Stimulated activated CD4-positive, alpha-beta T cell treated with anti-CD3 and anti-CD28 coated beads, Interleukin-2, amount 100 ng/mL, for 24 hours (primary cell): ENCODE results near the gene VPS9D1.

Experiments
- DNase-seq, 2 donors: peaks; one replicate each; pipeline ENCODE4 v3.0.0-alpha.2; 2020

VPS9D1 gene

DNA sequence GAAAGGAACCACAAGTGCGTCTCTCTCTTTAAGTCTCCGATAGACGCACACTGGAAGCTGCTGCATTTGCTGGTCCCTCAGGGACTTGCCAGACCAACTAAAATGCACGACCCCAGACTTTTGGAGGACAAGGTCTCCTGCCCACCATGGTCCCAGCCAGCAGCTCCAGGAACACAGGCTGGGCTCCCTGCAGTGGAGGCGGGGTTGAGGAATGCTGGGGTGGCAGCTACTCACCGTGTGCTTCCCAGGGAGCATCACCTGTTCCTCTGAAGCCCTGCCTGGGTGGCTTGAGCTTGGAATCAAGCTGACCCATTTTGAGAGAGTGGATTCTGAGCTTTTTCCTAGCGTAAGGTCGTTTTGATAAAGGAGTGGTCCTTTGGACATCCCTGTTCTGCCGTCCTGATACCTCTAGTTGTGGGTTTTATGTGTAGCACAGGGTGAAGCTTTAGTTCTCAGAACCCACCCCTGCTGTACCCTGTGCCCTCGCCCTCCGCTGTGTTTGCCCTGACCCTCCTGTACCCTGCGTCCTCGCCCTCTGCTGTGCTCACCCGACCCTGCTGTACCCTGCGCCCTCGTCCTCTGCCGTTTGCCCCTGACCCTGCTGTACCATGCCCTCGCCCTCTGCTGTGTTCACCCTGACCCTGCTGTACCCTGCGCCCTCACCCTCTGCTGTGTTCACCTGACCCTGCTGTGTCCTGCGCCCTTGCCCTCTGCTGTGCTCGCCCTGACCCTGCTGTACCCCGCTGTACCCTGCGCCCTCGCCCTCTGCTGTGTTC, 11.6 kb upstream of the VPS9D1 start:
- no peak for DNase-seq

DNA sequence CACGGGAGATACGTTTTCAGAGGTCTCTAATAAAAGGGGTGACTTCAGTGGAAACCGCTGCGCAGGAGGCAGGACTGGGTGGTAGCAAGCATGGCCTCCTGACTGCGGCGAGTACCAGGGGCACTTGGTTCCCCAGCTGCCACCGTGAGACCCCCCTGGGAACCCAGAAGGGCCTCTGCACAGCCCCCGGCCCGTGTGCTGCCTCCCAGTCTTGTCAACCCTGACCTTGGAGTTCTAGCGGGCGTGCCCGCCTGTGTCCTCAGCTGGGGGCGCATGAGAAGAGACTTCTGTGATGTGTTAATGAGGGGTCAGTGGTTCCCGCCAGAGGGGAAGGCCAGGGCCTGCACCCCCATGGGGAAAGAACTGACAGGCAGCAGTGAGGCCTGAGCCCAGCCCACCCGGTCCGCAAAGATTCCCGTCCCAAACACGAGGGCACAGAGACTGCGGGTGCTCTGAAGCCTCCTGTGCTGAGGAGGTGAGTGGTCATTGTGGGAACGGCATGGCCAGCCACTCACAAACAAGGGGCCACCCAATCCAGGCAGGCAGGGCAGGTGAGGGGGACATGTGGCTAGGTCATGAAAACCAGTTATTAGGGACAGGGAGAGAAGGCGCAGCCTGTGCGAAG, 10.0 kb upstream of the VPS9D1 start:
- DNase-seq: no peak

DNA sequence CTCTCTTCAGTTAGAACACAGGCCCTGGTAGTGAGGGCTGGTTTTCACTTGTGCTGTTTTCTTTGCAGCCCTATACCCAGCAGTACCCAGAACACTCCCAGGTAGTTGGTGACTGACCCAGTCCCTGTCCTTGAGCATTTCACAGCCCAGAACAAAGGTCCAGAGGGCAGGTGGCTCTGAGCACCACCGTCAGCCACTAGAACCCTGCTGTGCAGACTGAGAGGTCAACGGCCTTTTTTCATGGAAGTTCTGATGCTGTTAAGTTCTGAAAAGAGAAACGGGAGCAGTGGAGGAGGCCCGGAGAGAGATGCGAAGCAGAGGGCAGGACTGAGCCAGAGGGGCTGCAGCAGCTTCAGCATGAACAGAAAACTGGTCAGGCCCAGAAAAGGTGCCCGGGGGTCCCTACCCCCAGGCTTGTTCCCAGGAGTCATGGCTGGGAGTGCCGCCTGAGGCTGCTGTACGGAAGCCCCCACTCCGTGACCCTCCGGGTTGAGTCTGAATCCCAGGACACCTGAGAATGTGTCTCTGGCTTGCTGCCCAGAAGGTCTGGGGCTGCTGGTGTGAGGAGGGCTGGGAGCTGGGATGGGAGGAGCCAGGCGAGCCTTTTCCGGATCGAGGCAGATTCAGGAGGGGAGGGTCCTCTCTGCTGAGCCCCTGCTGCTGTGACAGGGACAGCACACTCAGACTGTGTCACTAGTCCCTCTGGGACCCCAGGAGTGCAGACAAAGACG, 9.3 kb upstream of the VPS9D1 start:
- DNase-seq: no peak

DNA sequence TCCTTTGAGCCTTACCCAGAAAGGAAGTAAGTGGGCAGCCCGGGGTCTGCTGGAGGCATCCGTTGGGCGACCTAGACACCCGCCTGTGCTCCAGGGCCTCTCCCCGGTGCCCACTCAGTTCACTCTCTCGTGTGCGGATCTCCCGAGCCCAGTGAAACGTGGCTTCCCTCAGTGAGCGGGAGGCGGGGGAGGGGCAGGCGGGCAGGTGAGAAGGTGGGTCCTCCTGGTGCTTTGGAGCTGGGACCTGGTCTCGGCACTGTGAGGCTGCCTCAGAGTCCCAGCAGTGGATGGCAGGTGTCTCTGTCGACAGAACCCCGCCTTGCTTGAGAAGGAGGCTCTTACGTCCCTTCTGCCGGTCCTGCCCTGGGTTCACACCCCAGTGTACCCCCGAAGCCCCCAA, 8.6 kb upstream of the VPS9D1 start:
- DNase-seq: no peak

DNA sequence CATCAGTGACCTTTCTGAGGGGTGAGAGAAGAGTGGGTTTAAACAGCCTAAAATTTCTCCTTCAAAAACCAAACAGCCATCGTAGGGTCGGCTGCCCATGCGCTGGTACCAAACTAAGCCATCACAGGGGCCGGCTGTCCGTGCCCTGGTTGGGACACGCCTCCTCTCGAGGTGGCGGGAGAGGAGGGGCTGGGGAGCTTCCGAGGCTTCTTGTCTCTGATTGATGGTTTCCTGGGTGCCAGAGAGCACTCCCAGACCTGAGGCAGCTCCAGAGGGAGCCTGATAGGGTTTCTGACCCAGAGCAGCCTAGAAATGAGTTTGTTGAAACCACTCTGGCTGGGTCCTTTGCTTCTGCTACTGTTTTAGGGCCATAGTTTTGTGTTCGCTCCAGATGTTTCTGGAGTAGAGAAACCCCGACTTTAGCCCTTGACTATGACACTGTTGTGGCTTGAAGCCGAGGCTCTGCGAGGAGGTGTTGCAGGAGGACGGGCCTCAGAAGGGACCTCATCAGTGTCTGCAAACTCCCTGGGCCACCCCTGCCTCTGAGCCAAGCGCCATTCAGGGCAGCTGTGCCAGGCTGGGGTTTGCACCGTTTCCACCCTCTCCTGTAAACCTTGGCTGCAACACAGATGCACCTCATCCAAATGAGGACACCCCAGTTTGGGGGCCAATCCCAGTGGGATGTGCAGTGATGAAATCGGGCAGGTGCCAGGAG, 6.9 kb upstream of the VPS9D1 start:
- DNase-seq: no peak

DNA sequence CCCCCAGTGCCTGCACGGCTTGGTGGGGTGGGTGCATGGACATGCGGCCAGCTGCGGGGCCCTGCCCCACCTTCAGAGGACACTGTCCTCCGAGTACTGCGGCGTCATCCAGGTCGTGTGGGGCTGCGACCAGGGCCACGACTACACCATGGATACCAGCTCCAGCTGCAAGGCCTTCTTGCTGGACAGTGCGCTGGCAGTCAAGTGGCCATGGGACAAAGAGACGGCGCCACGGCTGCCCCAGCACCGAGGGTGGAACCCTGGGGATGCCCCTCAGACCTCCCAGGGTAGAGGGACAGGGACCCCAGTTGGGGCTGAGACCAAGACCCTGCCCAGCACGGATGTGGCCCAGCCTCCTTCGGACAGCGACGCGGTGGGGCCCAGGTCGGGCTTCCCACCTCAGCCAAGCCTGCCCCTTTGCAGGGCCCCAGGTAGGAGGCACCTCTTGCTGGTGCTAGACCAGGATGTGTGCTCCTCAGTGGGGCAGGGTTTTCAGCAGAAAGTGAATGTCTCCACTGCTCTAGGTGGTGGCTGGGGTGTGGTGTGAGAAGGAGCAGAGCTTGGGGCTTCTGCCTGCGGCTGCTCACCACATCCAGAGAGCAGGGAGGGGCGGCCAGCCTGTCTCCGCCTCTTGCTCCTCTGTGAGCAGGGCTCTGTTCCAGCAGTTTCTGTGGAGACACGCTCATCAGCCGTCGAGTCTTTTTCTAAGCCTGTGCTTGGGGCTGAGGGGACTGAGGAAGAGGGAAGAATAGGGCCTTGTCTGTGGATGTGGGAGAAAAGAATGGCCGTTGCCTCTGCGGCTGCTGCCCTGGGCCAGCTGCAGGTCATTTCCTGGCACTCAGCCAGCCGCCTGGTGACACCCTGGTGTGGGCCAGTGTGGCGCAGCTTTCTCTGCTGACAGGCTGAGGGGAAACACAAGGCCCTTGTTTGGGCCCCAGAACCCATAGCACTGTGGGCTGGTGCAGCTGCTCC, 2.9 kb upstream of the VPS9D1 start:
- peak; percentile 69 to 73 for DNase-seq

DNA sequence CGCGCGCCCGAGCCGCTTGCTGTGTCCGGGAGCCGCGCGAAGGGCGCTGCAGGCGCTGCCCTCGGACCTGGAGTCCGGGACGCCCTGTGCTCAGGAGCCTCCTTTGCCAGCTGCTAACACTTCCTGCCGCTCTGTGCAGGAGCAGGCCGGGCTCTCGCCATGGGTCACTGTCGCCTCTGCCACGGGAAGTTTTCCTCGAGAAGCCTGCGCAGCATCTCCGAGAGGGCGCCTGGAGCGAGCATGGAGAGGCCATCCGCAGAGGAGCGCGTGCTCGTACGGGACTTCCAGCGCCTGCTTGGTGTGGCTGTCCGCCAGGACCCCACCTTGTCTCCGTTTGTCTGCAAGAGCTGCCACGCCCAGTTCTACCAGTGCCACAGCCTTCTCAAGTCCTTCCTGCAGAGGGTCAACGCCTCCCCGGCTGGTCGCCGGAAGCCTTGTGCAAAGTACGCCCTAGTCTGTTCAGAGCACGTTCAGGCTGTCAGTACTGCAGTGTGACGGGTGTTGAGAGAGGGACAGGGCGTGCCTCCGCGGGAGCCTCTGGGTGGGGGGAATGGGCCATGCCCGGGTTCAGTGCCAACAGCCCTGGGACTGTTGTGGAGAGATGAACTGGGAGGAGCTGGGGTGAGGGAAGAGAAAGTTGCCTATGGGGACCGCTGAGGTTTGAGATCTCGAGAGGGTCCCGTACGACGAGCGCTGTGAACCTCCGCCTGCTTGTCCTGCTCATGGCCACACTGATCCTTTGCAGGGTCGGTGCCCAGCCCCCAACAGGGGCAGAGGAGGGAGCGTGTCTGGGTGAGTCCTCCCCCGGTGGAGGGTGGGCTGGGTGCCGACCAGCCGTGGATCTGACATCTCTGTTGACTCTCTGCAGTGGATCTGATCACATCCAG, 1.9 kb upstream of the VPS9D1 start:
- peak; percentile 70 to 72 for DNase-seq

DNA sequence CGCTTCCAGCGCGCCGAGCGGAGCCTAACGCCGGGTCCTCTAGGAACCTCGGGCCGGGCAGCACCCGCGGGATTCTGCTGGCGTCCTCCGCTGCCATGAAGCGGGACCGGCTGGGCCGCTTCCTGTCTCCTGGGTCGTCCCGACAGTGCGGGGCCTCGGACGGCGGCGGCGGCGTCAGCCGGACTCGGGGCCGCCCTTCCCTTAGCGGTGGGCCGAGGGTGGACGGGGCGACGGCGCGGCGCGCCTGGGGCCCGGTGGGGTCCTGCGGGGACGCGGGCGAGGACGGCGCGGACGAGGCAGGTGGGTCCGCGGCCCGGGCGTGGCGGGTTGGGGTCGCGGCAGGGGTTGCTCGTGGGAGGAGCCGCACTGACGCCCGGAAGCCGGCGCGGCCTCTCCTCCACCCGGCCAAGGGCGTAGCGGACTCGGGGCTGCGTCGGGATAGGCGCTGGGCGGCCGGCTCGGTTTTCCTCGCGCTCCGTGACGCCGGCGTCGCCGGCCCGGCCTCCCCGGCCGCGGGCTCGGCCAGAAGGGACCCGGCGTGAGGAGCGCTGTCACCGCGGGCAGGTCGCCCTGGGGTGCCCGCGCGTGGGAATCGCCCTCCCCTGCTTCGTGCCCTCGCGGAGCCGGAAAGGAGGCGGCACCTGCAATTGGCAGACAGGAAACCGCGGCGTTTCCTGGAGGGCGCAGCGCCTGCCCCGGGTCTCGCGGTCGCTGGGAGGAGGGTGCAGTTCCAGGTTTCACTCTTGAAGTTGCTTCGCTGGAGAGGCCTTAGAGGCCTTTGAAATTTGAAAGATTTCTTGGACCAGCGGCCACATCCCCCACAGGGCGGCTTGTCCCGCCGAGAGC, 1.1 kb upstream of the VPS9D1 start:
- peak; percentile 82 for DNase-seq

DNA sequence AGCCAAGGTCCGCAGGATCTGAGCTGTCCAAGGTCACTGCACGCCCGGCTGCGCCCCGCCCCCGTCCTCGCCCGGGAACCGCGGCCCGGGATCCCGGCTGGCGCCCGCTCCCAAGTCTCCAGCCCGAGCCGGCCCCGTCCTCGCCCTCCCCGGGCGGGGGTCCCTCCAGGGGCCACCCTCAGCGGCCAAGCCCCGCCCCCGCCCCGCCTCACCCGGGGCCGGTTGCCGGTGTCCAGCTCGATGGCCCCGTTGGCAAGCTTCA, 216 bp downstream of the VPS9D1 start:
- no peak for DNase-seq

DNA sequence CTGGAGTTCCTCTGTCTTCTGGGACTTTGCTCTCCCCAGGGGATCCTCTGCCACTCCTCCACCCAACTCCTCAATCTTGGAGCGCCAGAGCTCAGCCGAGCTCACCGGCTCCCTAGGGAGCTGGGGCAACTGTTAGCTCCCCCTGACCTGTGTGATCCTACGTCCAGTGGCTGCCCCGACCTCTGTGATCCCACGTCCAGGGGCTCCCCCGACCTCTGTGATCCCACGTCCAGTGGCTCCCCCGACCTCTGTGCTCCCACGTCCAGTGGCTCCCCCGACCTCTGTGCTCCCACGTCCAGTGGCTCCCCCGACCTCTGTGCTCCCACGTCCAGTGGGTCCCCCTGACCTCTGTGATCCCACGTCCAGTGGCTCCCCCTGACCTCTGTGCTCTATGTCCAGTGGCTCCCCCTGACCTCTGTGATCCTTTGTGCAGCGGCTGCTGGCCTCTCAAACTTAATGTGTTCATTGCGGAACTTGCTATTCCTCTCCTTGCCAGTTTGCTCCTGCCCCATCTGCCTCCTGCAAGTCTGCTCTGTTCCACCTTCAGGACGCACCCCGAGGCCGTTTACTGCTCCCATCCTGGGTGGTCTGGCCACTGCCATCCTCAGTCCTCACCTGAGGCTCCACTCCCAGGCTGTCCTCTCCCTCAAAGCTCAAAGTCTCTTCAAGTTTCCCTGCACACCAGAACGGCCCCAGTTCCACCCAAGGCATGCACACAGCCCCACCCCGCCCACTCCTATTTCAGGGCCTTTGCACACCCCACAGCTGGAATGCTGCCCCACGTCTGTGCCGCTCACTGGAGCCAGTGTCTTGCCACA, 2.8 kb downstream of the VPS9D1 start:
- DNase-seq: no peak

DNA sequence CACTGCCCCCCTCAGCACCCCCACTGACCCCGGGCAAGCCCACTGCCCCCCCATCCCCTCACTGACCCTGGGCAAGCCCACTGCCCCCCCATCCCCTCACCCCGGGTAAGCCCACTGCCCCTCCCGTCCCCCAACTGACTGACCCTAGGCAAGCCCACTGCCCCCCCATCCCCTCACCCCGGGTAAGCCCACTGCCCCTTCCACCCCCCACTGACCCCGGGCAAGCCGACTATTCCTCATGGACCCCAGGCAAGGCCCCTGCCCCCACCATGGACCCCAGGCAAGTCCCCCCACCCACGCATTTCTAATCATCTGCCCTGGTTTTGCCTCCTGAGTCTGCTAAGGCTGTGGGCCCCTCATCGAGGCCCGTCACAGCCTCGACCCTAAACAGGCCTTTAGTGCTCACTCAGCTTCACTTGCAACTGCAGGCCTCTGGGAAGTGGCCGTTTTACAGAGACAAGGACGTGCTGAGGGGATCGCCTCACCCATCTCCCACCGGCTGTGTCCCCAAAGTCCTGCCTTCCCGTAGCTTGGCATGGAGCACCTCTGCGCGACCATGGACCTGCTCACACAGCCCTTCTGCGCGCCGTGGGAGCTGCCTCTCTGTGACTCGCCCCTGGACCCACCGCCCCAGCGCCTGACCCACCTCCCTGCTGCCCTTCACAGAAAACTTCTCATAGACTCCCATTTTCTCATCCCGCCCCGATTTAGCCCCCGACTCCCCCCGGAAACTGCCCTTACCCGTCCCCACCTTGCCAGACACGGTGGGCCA, 3.6 kb downstream of the VPS9D1 start:
- DNase-seq: no peak

DNA sequence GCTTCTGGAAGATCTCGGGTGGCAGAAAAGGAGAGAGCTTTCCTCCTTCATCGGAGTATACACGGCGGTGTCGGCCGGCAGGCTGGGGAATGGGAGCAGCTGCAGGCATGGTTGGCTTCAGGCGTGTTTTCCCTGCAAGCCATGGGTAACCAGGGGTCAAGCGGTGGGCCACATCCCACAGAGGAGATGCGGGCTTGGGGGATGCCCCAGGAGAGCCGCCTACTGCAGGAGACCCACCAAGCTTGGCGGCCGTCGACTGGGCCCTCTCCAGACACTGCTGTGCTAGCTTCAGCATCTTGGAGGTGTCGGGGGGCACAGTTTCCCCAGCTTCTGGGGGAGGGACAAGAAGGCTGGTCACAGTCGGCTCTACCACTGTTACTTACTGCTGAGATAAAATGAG, 4.2 kb downstream of the VPS9D1 start:
- DNase-seq: no peak

DNA sequence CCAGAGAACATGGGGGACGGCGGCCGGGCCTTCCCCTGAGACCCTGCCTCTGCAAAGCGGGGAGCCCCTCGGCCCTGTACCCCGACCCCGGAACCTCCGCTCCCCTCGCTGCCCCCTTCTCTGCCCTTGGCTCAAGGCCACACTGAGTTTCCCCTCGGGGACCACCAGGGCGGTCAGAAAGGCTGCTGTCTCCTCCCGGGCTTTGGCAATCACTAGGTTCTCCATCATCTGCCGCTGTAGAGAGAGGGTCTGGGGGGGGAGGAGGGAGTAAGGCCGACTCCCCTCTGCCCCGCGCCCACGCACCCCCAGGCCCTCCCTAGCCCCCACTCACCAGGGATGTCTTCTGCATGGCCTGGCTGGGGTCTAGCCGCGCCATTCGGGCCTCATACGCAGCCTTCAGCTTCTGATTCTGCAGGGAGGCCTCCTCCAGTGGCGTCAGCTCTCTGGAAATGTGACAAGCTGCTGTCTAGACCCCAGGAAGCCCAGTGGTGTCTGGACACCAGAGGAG, 8.4 kb downstream of the VPS9D1 start:
- no peak for DNase-seq

DNA sequence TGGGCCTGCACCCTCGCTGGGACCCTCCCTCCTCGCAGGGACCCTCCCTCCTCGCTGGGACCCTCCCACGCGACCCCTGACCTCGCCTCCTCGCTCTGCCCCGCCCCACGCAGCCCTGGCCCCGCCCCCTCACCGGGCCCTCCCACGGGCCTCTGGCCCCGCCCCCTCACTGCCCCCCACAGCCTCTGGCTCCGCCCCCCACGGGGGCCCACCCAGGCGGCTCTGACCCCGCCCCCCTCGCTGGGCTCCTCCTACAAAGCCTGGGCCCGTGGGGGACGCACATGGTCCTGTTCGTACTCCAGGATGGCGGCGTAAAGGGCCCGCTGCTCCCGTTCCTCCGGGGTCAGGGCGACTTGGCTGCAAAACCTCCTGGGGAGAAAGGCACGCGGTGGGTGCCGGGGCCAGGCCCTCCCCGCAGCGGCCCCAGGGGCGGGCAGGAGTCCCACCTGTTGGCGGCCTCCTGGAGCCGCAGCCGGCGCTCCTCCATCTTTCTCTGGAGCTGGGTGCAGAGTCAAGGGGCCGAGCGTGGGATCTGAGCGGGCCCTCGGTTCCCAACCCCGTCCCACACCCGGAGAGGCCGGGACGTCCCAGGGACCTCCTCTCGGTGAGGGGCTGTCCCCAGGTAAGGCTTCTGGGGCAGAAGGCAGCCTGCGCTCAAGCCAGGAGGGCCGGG, 9.0 kb downstream of the VPS9D1 start:
- peak; percentile 80 to 87 for DNase-seq

DNA sequence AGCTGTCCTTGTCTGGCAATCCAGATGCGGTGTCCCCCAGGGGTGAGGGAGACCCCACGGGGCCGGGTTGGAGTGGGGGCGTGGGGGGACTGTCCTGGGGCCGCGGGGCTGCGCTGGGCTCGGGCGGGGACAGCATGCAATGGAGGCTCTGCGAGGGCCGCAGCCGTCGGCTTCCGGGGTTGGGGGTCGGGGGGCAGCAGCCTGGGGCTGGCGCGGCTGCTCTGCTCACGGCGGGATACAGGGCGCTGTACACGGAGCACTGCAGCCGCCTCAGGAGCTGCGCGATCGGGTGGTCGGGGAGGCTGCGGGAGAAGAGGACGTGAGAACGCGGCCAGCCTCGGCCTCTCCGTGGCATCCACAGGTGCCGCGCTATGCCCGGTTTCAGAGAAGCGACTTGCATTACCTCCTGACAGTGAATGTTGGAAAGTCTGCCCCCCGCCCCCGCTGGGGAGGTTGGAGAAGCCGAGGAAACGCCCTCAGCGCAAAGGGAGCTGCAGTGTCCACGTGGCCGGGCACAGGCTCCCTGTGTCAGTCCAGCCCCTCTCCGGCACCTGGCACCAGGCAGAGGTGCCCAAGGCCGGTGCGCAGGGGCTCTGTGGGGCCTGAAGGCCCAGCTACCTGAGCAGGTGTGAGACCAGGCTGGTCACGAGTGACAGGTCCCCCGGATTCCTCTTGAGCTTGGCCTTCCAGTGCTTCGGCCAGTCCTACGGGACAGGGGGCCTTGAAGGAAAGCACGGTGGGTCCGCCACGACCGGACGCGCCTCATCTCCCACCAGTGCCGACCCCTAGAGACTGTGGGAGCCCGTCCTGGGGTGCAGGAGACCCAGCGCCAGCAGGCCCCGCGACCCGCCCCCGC, 9.8 kb downstream of the VPS9D1 start:
- DNase-seq: no peak

DNA sequence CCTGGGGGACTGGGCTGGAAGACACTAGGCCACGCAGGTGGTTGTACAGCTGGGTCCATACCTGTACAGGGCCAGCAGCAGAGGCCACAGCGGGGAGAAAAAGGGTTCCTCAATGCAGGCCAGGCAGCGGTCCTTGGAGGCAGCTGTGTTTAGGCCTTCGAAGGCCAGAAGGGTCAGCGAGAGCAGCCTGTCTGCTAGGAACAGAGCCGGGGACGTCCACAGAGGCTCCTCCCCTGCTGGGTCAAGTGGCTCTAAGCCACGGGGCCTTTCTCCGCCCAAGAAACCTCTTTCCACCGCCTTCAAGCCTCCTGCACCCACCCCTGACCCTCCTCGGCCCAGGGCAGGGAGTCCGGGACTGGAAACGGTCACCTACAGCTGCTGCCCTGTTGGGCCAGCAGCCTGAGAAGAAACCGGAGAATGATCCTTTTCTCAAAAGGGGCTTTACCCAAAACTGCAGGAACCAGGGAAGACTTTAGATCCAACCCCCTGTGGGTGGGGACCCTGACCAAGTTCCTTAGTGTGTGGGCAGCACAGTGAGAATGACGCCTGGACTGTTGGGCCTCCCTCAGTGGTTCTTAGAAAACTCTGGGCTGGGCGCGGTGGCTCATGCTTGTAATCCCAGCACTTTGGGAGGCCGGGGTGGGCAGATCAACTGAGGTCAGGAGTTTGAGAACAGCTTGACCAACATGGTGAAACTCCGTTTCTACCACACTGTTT, 10.8 kb downstream of the VPS9D1 start:
- DNase-seq: no peak
